Liver (tissue), 9 donors: ENCODE measurements around the gene PPFIBP2. TPM values are rescaled to one million over a fixed set of nuclear protein-coding genes. Genes with fewer than 3 reads are reported as not detected.

ENCODE experiments used
- DNase-seq: peaks from one replicate; pipeline ENCODE4 v3.0.0-alpha.2; 2017; ENCODE audit warnings: low spot score
- H3K27ac ChIP-seq, 2 donors: one replicate each; pipeline ENCODE4 v1.7.0; 2013; ENCODE audit warnings: inconsistent platforms in 2 of 2, low read length in 2 of 2, control low read depth in 1 of 2, low read depth in 1 of 2, mild to moderate bottlenecking in 1 of 2
- H3K27me3 ChIP-seq, 4 donors: one replicate each; pipeline versions ENCODE4 v1.6.1 to v1.7.0; 2013; ENCODE audit warnings: low read length in 3 of 4, inconsistent platforms in 1 of 4, mild to moderate bottlenecking in 1 of 4, moderate library complexity in 1 of 4; ENCODE audit not compliant: control insufficient read depth in 4 of 4, insufficient read depth in 4 of 4
- H3K36me3 ChIP-seq, 4 donors: one replicate each; pipeline versions ENCODE4 v1.6.1 to v1.7.0; 2013; ENCODE audit warnings: low read length in 3 of 4, mild to moderate bottlenecking in 3 of 4, low read depth in 1 of 4, moderate library complexity in 1 of 4; ENCODE audit not compliant: control insufficient read depth in 4 of 4, insufficient read depth in 3 of 4
- H3K4me1 ChIP-seq, 4 donors: one replicate each; pipeline versions ENCODE4 v1.6.1 to v1.7.0; 2013; ENCODE audit warnings: low read length in 3 of 4, mild to moderate bottlenecking in 3 of 4, moderate library complexity in 1 of 4; ENCODE audit not compliant: control insufficient read depth in 4 of 4, insufficient read depth in 4 of 4
- H3K4me3 ChIP-seq, 3 donors: one replicate each; pipeline versions ENCODE4 v1.6.1 to v1.7.0; 2013; ENCODE audit warnings: low read length in 3 of 3, control low read depth in 1 of 3, low read depth in 1 of 3, mild to moderate bottlenecking in 1 of 3
- H3K9ac ChIP-seq, 2 donors: one replicate each; pipeline ENCODE4 v1.7.0; 2013; ENCODE audit warnings: low read length in 2 of 2, mild to moderate bottlenecking in 2 of 2, moderate library complexity in 2 of 2, control low read depth in 1 of 2, low read depth in 1 of 2
- H3K9me3 ChIP-seq, 4 donors: one replicate each; pipeline versions ENCODE4 v1.6.1 to v1.7.0; 2013; ENCODE audit warnings: low read length in 3 of 4; ENCODE audit not compliant: control insufficient read depth in 4 of 4
- EGR1 ChIP-seq, 2 donors: IDR thresholded peaks; 2 replicates each; pipeline ENCODE4 v1.6.1; 2016 to 2018; ENCODE audit warnings: antibody characterized with exemption in 2 of 2, low read depth in 2 of 2
- FOXA1 ChIP-seq: IDR thresholded peaks from 2 replicates; pipeline ENCODE4 v1.6.1; 2016; ENCODE audit warnings: antibody characterized with exemption
- FOXA2 ChIP-seq: IDR thresholded peaks from 2 replicates; pipeline ENCODE4 v1.6.1; 2016; ENCODE audit warnings: antibody characterized with exemption
- GABPA ChIP-seq, 2 donors: IDR thresholded peaks in 1 of 2; conservative IDR thresholded peaks in 1 of 2; 2 replicates each; pipeline ENCODE4 v1.6.1; 2016; ENCODE audit warnings: antibody characterized with exemption in 2 of 2, mild to moderate bottlenecking in 1 of 2, moderate library complexity in 1 of 2
- HNF4A ChIP-seq, 2 donors: conservative IDR thresholded peaks; 2 replicates each; pipeline ENCODE4 v1.6.1; 2016; ENCODE audit warnings: antibody characterized with exemption in 2 of 2, mild to moderate bottlenecking in 2 of 2
- HNF4G ChIP-seq: IDR thresholded peaks from 2 replicates; pipeline ENCODE4 v1.6.1; 2016; ENCODE audit warnings: antibody characterized with exemption
- JUND ChIP-seq, 2 donors: IDR thresholded peaks; 2 replicates each; pipeline ENCODE4 v1.6.1; 2016; ENCODE audit warnings: antibody characterized with exemption in 2 of 2
- NR2F2 ChIP-seq: IDR thresholded peaks from 2 replicates; pipeline ENCODE4 v1.6.1; 2016; ENCODE audit warnings: antibody characterized with exemption
- RAD21 ChIP-seq, 2 donors: IDR thresholded peaks; 2 replicates each; pipeline ENCODE4 v1.6.1; 2016; ENCODE audit warnings: antibody characterized with exemption in 2 of 2, mild to moderate bottlenecking in 2 of 2
- RXRA ChIP-seq, 2 donors: IDR thresholded peaks; 2 replicates each; pipeline ENCODE4 v1.6.1; 2017 to 2018; ENCODE audit warnings: antibody characterized with exemption in 2 of 2, mild to moderate bottlenecking in 1 of 2
- SP1 ChIP-seq: IDR thresholded peaks from 2 replicates; pipeline ENCODE4 v1.6.1; 2018; ENCODE audit warnings: antibody characterized with exemption, mild to moderate bottlenecking
- TAF1 ChIP-seq: conservative IDR thresholded peaks from 2 replicates; pipeline ENCODE4 v1.6.1; 2016; ENCODE audit warnings: antibody characterized with exemption, mild to moderate bottlenecking
- YY1 ChIP-seq: IDR thresholded peaks from 2 replicates; pipeline ENCODE4 v1.6.1; 2016; ENCODE audit warnings: antibody characterized with exemption, mild to moderate bottlenecking
- WGBS: extraction: QIAGEN DNeasy Blood & Tissue Kit; methylation state at CpG from one replicate; pipeline ENCODE4 v1.1.7; 2013; 5-methylcytosine and 5-hydroxymethylcytosine counted together
- polyA plus RNA-seq, 2 donors: library from polyadenylated mRNA; stranded (reverse) in 1 of 2; unstranded in 1 of 2; fragments of 200-250 nt in 1 of 2; fragments of >200 nt in 1 of 2; fragmentation: Nextera tagmentation in 1 of 2; extraction: Ambion mirVana in 1 of 2; gene quantifications; one replicate each; pipeline versions ENCODE4 v1.2.1 to v1.2.3, GENCODE V29; 2013 to 2015
- total RNA-seq, 2 donors: library from RNA; depleted of rRNA; stranded (reverse); fragments of >200 nt; gene quantifications; one replicate each; pipeline ENCODE4 v1.2.3, GENCODE V29; 2014
- TF ChIP-seq, protein P1 (sequence below): IDR thresholded peaks from 2 replicates; pipeline ENCODE4 v1.6.1; 2016; ENCODE audit warnings: antibody characterized with exemption
- TF ChIP-seq, protein P2 (sequence below): IDR thresholded peaks from 2 replicates; pipeline ENCODE4 v1.6.1; 2016; ENCODE audit warnings: antibody characterized with exemption, mild to moderate bottlenecking
- TF ChIP-seq, protein P3 (sequence below): fragments of 150-350 bp; IDR thresholded peaks from 2 replicates; pipeline ENCODE4 v1.5.1; 2017; ENCODE audit warnings: improper control_type of control experiment, low read depth, low read length; ENCODE audit not compliant: missing input control
- TF ChIP-seq, protein P4 (sequence below): IDR thresholded peaks from 2 replicates; pipeline ENCODE4 v1.6.1; 2016; ENCODE audit warnings: antibody characterized with exemption
- TF ChIP-seq, protein P5 (sequence below): IDR thresholded peaks from 2 replicates; pipeline ENCODE4 v1.6.1; 2016; ENCODE audit warnings: antibody characterized with exemption
- donor health status: healthy.
- donor health status: healthy.
- donor health status: healthy.
- donor health status: healthy.
- donor health status: healthy.

Gene PPFIBP2
- total and polyA plus RNA-seq, 4 donors = 19.6 to 80.0 (median 23.2) TPM

DNA sequence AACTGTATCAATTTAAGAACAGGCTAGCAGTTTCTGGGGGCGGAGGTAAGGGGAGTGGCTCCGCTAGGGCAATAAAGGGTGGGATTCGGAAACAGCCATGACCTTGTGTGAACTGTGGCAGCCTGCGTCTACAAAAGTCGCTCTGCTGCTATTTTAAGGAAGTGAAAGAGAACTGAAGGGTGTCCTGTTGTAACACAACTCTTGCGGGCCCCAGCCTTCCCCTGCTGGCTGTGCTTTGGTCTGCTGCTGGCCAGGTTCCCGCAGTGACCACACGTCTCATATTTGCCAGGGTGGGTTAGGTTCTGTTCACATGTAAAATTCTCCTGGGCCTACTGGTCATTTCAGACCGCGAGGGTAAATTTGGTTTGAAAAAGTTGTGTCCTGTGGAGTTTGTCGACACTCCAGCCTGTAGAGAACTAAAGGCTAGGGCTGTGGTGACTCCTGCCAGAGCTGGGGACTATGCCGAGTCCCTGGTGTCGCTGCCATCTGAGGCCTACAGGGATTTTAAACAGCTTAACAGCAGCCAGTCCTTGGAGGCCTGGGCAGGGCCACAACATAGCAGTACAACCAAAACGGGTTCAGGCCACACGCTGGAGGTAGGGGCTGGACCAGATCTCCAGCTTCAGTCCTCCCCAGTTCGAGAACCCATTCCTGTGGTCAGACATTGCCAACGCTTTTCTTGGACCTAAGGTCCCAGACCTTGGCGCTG is 1.1 kb upstream of the PPFIBP2 start:
- H3K27ac ChIP-seq = peak overlapping the region; percentile 82 to 87
- H3K9me3 ChIP-seq = no peaks in the 10 kb centered on the region
- no peaks in the 10 kb centered on the region for H3K27me3 ChIP-seq
- no peak for TF ChIP-seq JUND (IDR thresholded peaks at IDR 0.05)
- TF ChIP-seq FOXA2 = no peak
- TF ChIP-seq SP1 = peak; percentile 42
- TF ChIP-seq HNF4G = no peak
- TF ChIP-seq RXRA (IDR thresholded peaks at IDR 0.05) = peak; percentile 51 to 60
- TF ChIP-seq FOXA1 = no peak
- TF ChIP-seq HNF4A (conservative IDR thresholded peaks at IDR 0.05) = peak in 1 of 2 donors; percentile 28
- no peak for TF ChIP-seq RAD21 (IDR thresholded peaks at IDR 0.05)
- TF ChIP-seq, protein P1, sequence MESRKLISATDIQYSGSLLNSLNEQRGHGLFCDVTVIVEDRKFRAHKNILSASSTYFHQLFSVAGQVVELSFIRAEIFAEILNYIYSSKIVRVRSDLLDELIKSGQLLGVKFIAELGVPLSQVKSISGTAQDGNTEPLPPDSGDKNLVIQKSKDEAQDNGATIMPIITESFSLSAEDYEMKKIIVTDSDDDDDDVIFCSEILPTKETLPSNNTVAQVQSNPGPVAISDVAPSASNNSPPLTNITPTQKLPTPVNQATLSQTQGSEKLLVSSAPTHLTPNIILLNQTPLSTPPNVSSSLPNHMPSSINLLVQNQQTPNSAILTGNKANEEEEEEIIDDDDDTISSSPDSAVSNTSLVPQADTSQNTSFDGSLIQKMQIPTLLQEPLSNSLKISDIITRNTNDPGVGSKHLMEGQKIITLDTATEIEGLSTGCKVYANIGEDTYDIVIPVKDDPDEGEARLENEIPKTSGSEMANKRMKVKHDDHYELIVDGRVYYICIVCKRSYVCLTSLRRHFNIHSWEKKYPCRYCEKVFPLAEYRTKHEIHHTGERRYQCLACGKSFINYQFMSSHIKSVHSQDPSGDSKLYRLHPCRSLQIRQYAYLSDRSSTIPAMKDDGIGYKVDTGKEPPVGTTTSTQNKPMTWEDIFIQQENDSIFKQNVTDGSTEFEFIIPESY = no peak
- no peak for TF ChIP-seq GABPA (IDR thresholded peaks at IDR 0.05 in 1 of 2, conservative IDR thresholded peaks at IDR 0.05 in 1 of 2)
- TF ChIP-seq, protein P2, sequence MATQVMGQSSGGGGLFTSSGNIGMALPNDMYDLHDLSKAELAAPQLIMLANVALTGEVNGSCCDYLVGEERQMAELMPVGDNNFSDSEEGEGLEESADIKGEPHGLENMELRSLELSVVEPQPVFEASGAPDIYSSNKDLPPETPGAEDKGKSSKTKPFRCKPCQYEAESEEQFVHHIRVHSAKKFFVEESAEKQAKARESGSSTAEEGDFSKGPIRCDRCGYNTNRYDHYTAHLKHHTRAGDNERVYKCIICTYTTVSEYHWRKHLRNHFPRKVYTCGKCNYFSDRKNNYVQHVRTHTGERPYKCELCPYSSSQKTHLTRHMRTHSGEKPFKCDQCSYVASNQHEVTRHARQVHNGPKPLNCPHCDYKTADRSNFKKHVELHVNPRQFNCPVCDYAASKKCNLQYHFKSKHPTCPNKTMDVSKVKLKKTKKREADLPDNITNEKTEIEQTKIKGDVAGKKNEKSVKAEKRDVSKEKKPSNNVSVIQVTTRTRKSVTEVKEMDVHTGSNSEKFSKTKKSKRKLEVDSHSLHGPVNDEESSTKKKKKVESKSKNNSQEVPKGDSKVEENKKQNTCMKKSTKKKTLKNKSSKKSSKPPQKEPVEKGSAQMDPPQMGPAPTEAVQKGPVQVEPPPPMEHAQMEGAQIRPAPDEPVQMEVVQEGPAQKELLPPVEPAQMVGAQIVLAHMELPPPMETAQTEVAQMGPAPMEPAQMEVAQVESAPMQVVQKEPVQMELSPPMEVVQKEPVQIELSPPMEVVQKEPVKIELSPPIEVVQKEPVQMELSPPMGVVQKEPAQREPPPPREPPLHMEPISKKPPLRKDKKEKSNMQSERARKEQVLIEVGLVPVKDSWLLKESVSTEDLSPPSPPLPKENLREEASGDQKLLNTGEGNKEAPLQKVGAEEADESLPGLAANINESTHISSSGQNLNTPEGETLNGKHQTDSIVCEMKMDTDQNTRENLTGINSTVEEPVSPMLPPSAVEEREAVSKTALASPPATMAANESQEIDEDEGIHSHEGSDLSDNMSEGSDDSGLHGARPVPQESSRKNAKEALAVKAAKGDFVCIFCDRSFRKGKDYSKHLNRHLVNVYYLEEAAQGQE = peak; percentile 16
- TF ChIP-seq, protein P3, sequence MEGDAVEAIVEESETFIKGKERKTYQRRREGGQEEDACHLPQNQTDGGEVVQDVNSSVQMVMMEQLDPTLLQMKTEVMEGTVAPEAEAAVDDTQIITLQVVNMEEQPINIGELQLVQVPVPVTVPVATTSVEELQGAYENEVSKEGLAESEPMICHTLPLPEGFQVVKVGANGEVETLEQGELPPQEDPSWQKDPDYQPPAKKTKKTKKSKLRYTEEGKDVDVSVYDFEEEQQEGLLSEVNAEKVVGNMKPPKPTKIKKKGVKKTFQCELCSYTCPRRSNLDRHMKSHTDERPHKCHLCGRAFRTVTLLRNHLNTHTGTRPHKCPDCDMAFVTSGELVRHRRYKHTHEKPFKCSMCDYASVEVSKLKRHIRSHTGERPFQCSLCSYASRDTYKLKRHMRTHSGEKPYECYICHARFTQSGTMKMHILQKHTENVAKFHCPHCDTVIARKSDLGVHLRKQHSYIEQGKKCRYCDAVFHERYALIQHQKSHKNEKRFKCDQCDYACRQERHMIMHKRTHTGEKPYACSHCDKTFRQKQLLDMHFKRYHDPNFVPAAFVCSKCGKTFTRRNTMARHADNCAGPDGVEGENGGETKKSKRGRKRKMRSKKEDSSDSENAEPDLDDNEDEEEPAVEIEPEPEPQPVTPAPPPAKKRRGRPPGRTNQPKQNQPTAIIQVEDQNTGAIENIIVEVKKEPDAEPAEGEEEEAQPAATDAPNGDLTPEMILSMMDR = no peak
- peak; percentile 37 for TF ChIP-seq YY1
- TF ChIP-seq TAF1 = no peak
- TF ChIP-seq, protein P4, sequence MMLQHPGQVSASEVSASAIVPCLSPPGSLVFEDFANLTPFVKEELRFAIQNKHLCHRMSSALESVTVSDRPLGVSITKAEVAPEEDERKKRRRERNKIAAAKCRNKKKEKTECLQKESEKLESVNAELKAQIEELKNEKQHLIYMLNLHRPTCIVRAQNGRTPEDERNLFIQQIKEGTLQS = no peak
- TF ChIP-seq, protein P5, sequence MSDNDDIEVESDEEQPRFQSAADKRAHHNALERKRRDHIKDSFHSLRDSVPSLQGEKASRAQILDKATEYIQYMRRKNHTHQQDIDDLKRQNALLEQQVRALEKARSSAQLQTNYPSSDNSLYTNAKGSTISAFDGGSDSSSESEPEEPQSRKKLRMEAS = no peak
- peak; percentile 71 for TF ChIP-seq NR2F2
- TF ChIP-seq EGR1 (IDR thresholded peaks at IDR 0.05; ENCODE audit: low read depth in 2 of 2) = no peak
- DNase-seq = peak; percentile 46
- H3K36me3 ChIP-seq = no peaks in the 10 kb centered on the region
- peak overlapping the region; percentile 40 to 88 (median 77) for H3K4me3 ChIP-seq
- peak overlapping the region; percentile 53 to 87 for H3K9ac ChIP-seq
- peaks cover 13 to 51% (median 37%) of the 10 kb centered on the region in 4 donors for H3K4me1 ChIP-seq
- WGBS = 10% methylated on average over 18 of the region's 18 CpGs
